Measurements from ENCODE around the gene ARID3A. TPM values are rescaled to one million over a fixed set of nuclear protein-coding genes. Genes with fewer than 3 reads are reported as not detected.

The ARID3A gene
- total and polyA plus RNA-seq, 2 of the 4 experiments (the other 2 are of a cell fraction) = 16.0 to 23.1 TPM

DNA sequence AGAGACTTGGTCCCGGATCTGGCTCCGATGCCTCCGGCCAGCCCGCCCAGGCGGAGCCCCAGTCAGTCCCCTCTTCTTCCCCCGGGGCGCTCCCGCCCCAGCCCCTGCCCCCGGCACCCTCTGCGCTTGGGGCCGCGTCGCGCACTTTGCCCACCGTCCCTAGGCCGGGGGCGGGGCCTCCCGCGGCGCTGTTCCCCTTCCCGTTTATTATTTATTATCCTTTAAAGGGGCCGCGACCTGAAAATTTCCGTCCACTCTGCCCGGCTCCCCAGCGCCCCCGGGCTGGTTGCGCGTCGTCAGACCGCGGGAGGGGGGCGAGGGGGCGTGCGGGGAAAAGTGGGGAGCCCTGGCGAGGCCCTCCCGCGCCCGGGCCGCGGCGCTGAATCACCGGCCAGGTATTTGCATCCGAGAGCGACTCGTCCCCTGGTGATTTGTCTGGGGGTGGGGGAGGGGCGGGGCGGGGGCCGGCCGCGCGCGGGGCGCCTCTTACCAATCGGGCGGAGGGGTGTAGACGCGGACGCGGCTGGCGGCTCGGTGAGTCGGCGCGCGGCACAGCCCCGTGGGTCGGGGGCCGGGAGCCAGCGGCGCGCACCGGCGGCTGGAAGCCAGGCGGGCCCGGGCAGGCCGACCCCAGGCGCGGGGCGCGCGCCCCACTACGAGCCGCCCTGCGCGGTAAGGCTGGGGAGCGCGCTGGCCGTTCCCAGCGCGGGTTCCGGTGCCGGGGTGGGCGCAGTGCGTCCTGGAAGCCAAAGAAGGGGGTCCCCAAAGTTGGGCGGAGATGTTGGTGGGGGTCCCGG, at the start of gene ARID3A (continued):
- TF ChIP-seq FOS (IDR thresholded peaks at IDR 0.05; ENCODE audit: low read depth, low read length) = no peak

DNA sequence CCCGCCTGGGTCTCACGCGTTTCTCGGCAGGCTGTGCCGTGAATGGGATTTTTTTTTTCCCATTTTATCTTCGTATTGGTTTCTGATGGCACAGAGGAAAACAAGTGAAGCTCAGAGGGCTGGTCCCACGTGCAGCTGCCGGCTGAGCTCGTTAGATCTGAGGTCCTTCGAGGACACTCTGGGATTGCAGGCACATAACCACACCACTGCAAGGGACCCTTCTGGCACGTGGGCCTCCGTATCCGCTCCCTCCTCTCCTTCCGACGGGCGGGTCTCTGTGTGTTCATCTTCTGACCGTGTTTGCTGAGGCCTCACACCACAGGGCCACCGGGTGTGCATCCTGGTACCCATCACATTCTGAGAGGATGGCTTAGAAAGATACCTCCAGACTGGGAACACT, 49.7 kb upstream of the ARID3A start:
- DNase-seq (no peak), ATAC-seq (ENCODE audit: low read depth) (no peak)
- Histone ChIP-seq H3K4me3 (ENCODE audit: insufficient read depth, low read depth, low read length) (no peak overlapping the region), H2BK5ac (ENCODE audit: low read depth, low read length, poor library complexity, severe bottlenecking) (no peak overlapping the region), H3K4ac (ENCODE audit: low read depth, low read length) (no peak overlapping the region), H2BK15ac (ENCODE audit: low read depth, low read length) (no peak overlapping the region), H4K91ac (ENCODE audit: insufficient read depth, low read depth, low read length) (no peak overlapping the region), H2AFZ (replicated peaks; ENCODE audit: low read length, poor library complexity) (no peak overlapping the region), H3K36me3 (ENCODE audit: control insufficient read depth, insufficient read depth, low read length) (peaks cover 43% of the 10 kb centered on the region), H2AK9ac (replicated peaks; ENCODE audit: low read depth, low read length, poor library complexity) (no peak overlapping the region), H3K18ac (ENCODE audit: low read depth, low read length) (no peak overlapping the region), H3K4me1 (ENCODE audit: control insufficient read depth, insufficient read depth, low read length) (peaks cover 5% of the 10 kb centered on the region), H3K23ac (ENCODE audit: low read depth, low read length) (no peak overlapping the region), H3K79me1 (ENCODE audit: low read depth in 1 of 2, low read length in 2 of 2) (peaks cover 0 to 4% of the 10 kb centered on the region in 2 experiments; a peak in 1 of 4 replicates), H3K14ac (replicated peaks; ENCODE audit: low read depth, low read length) (no peak overlapping the region), H3K27me3 (ENCODE audit: control insufficient read depth, insufficient read depth, low read length) (no peaks in the 10 kb centered on the region), H3K9me3 (ENCODE audit: control insufficient read depth, insufficient read depth, low read length) (no peaks in the 10 kb centered on the region), H4K8ac (ENCODE audit: low read depth in 2 of 2, low read length in 2 of 2) (no peak overlapping the region), H4K20me1 (ENCODE audit: insufficient read depth, low read length) (peaks cover 15% of the 10 kb centered on the region), H2BK120ac (ENCODE audit: low read depth, low read length) (no peak overlapping the region), H3K27ac (ENCODE audit: insufficient read depth, low read length) (no peak overlapping the region), H3K9me1 (ENCODE audit: insufficient read depth, low read length) (no peaks in the 10 kb centered on the region), H4K5ac (ENCODE audit: low read depth, low read length) (no peak overlapping the region), H3K4me2 (ENCODE audit: low read depth, low read length) (no peak overlapping the region), H3K9ac (ENCODE audit: low read depth, low read length) (no peak overlapping the region), H2AK5ac (ENCODE audit: low read depth, low read length) (no peak overlapping the region), H2BK20ac (ENCODE audit: low read depth, low read length) (no peak overlapping the region), H3K56ac (ENCODE audit: extremely low read depth, insufficient read depth, low read length) (no peak overlapping the region)
- no peak for TF ChIP-seq SMC3 (IDR thresholded peaks at IDR 0.05; ENCODE audit: low read depth, low read length)
- no peak for TF ChIP-seq CEBPB (IDR thresholded peaks at IDR 0.05; ENCODE audit: low read depth, low read length)
- TF ChIP-seq RCOR1 (IDR thresholded peaks at IDR 0.05; ENCODE audit: insufficient replicate concordance, low read length) = no peak
- TF ChIP-seq NFE2L2 (IDR thresholded peaks at IDR 0.05; ENCODE audit: low read depth, low read length) = no peak
- no peak for TF ChIP-seq CHD1 (IDR thresholded peaks at IDR 0.05; ENCODE audit: low read depth, low read length)
- no peak for TF ChIP-seq BHLHE40 (IDR thresholded peaks at IDR 0.05; ENCODE audit: low read depth, low read length)
- 85% methylated on average over 15 of the region's 18 CpGs; no CpG with 5 or more reads in 1 of the 2 experiments for WGBS, 2 experiments (ENCODE audit: extremely low coverage in 2 of 2, insufficient read length in 1 of 2)
- intact Hi-C loops (cut with micrococcal nuclease) (no loop called here), dilution Hi-C loops (cut with HindIII; ENCODE audit: low sequenced_read_pairs, unreplicated experiment) (no loop called here), in situ Hi-C loops (cut with MboI; ENCODE audit: low sequenced_read_pairs) (no loop called here)
- ChIA-PET CTCF (no interaction called here), POLR2A (ENCODE audit: unreplicated experiment) (no interaction called here)
- no TSS peak for BruUV-seq (replicated peaks)

All from IMR-90 (cell line).